GM23338 (cell line): ENCODE data around the gene JPH4. TPM values are rescaled to one million over a fixed set of nuclear protein-coding genes. Genes with fewer than 3 reads are reported as not detected.

Experiments used
- ATAC-seq: fragments of 200-7000 bp; cut with Tn5 transposase; 3 replicates; pipeline ENCODE4 v1.9.1; 2020
- DNase-seq: peaks from one replicate; pipeline ENCODE4 v3.0.0-alpha.2; 2015; ENCODE audit warnings: low spot score
- H2AFZ ChIP-seq: fragments of 200-600 bp; sonication (generic); 2 replicates; pipeline ENCODE4 v1.8.0; 2016; ENCODE audit warnings: antibody characterized with exemption, mild to moderate bottlenecking, moderate library complexity
- H3F3A ChIP-seq: fragments of 200-600 bp; sonication (generic); replicated peaks from 2 replicates; pipeline ENCODE4 v1.8.0; 2017; ENCODE audit warnings: antibody characterized with exemption, mixed run types, low read depth
- H3K27ac ChIP-seq: fragments of 200-600 bp; sonication (generic); 2 replicates; pipeline ENCODE4 v1.6.1; 2016; ENCODE audit warnings: low read depth
- H3K27me3 ChIP-seq: fragments of 200-600 bp; sonication (generic); 2 replicates; pipeline ENCODE4 v1.8.0; 2016; ENCODE audit warnings: mild to moderate bottlenecking, mixed run types, moderate library complexity; ENCODE audit not compliant: insufficient read depth
- H3K36me3 ChIP-seq: fragments of 200-600 bp; sonication (generic); 2 replicates; pipeline ENCODE4 v1.8.0; 2016; ENCODE audit warnings: mild to moderate bottlenecking; ENCODE audit not compliant: insufficient read depth
- H3K4me1 ChIP-seq: fragments of 200-600 bp; sonication (generic); 2 replicates; pipeline ENCODE4 v1.8.0; 2016; ENCODE audit warnings: mild to moderate bottlenecking, moderate library complexity; ENCODE audit not compliant: insufficient read depth
- H3K4me2 ChIP-seq: fragments of 200-600 bp; sonication (generic); 2 replicates; pipeline ENCODE4 v1.7.1; 2017; ENCODE audit warnings: mixed run types
- H3K4me3 ChIP-seq: fragments of 200-600 bp; sonication (generic); 2 replicates; pipeline ENCODE4 v1.6.1; 2016; ENCODE audit warnings: mixed run types
- H3K79me2 ChIP-seq: fragments of 200-600 bp; sonication (generic); replicated peaks from 2 replicates; pipeline ENCODE4 v1.8.0; 2017; ENCODE audit warnings: mild to moderate bottlenecking; ENCODE audit not compliant: insufficient read depth
- H3K9me2 ChIP-seq: fragments of 200-600 bp; sonication (generic); 2 replicates; pipeline ENCODE4 v1.8.0; 2017; ENCODE audit not compliant: insufficient read depth
- H4K20me1 ChIP-seq: fragments of 200-600 bp; sonication (generic); replicated peaks from 2 replicates; pipeline ENCODE4 v1.8.0; 2017; ENCODE audit warnings: mild to moderate bottlenecking; ENCODE audit not compliant: insufficient read depth
- H3K27ac Mint-ChIP-seq: 2 replicates; pipeline ENCODE4 v1.8.0; 2020; ENCODE audit warnings: inconsistent platforms, mild to moderate bottlenecking, moderate library complexity, mixed read lengths
- H3K27me3 Mint-ChIP-seq: 3 replicates; pipeline ENCODE4 v1.8.0; 2022; ENCODE audit warnings: low read depth, mild to moderate bottlenecking, moderate library complexity, mixed read lengths, inconsistent platforms; ENCODE audit not compliant: insufficient read depth, poor library complexity
- H3K36me3 Mint-ChIP-seq: 3 replicates; pipeline ENCODE4 v1.8.0; 2021; ENCODE audit warnings: low read depth, mild to moderate bottlenecking, inconsistent platforms, moderate library complexity, mixed read lengths
- H3K4me1 Mint-ChIP-seq: 3 replicates; pipeline ENCODE4 v1.8.0; 2020; ENCODE audit warnings: mild to moderate bottlenecking, inconsistent platforms, mixed read lengths
- H3K4me3 Mint-ChIP-seq: 3 replicates; pipeline ENCODE4 v1.8.0; 2021; ENCODE audit warnings: moderate library complexity, mild to moderate bottlenecking, inconsistent platforms, mixed read lengths
- H3K9me3 Mint-ChIP-seq: 3 replicates; pipeline ENCODE4 v1.8.0; 2020; ENCODE audit warnings: moderate library complexity, mild to moderate bottlenecking, inconsistent platforms, mixed read lengths
- CREB1 ChIP-seq: fragments of 250-450 bp; sonication (Bioruptor Pico); IDR thresholded peaks from 2 replicates; pipeline ENCODE4 v1.5.0; 2020; ENCODE audit warnings: low read depth, mild to moderate bottlenecking, moderate library complexity
- CTCF ChIP-seq, 2 experiments: fragments of 200-600 bp in 1 of 2; sonication (generic) in 1 of 2; conservative IDR thresholded peaks; 2 replicates each; pipeline versions ENCODE4 v1.5.1 to v1.6.1; 2016 to 2017; ENCODE audit warnings: antibody characterized with exemption in 2 of 2, low read depth in 2 of 2, mild to moderate bottlenecking in 2 of 2, moderate library complexity in 1 of 2
- ETS1 ChIP-seq: IDR thresholded peaks from 2 replicates; pipeline ENCODE4 v1.6.1; 2016; ENCODE audit warnings: antibody characterized with exemption
- EZH2 ChIP-seq: fragments of 200-600 bp; sonication (generic); IDR thresholded peaks from one replicate; pipeline ENCODE4 v1.8.0; 2017; ENCODE audit warnings: antibody characterized with exemption, mild to moderate bottlenecking, low read depth; ENCODE audit not compliant: unreplicated experiment
- EZH2phosphoT487 ChIP-seq: fragments of 200-600 bp; sonication (generic); IDR thresholded peaks from one replicate; pipeline ENCODE4 v1.8.1; 2018; ENCODE audit warnings: antibody characterized with exemption; ENCODE audit not compliant: unreplicated experiment
- JUNB ChIP-seq: IDR thresholded peaks from one replicate; pipeline ENCODE4 v1.6.1; 2016; ENCODE audit warnings: antibody characterized with exemption; ENCODE audit not compliant: unreplicated experiment
- NANOG ChIP-seq: IDR thresholded peaks from 2 replicates; pipeline ENCODE4 v1.6.1; 2016; ENCODE audit warnings: antibody characterized with exemption, borderline replicate concordance
- POLR2AphosphoS5 ChIP-seq: IDR thresholded peaks from 2 replicates; pipeline ENCODE4 v1.6.1; 2016; ENCODE audit warnings: antibody characterized with exemption, low read depth
- STAT1 ChIP-seq: IDR thresholded peaks from one replicate; pipeline ENCODE4 v1.6.1; 2016; ENCODE audit warnings: antibody characterized with exemption; ENCODE audit not compliant: unreplicated experiment
- ZNF114 ChIP-seq: fragments of 250-450 bp; sonication (Bioruptor Pico); IDR thresholded peaks from 2 replicates; pipeline ENCODE4 v1.5.0; 2020; ENCODE audit warnings: mild to moderate bottlenecking, moderate library complexity
- ZNF331 ChIP-seq: fragments of 250-450 bp; sonication (Bioruptor Pico); IDR thresholded peaks from 2 replicates; pipeline ENCODE4 v1.5.0; 2020; ENCODE audit warnings: low read depth, mild to moderate bottlenecking, moderate library complexity
- polyA plus RNA-seq: library from polyadenylated mRNA; unstranded; fragments of >200 nt; fragmentation: Nextera tagmentation; extraction: Ambion mirVana; gene quantifications from 2 replicates; pipeline ENCODE4 v1.2.1, GENCODE V29; 2016
- total RNA-seq: library from RNA; depleted of rRNA; stranded (reverse); fragments of >200 nt; shearing (Covaris generic); gene quantifications from 2 replicates; pipeline ENCODE4 v1.2.3, GENCODE V29; 2014
- TF ChIP-seq, protein P1 (sequence below): IDR thresholded peaks from one replicate; pipeline ENCODE4 v1.6.1; 2018; ENCODE audit warnings: antibody characterized with exemption; ENCODE audit not compliant: unreplicated experiment
- TF ChIP-seq, protein P2 (sequence below): fragments of 250-450 bp; sonication (Bioruptor Pico); IDR thresholded peaks from 2 replicates; pipeline ENCODE4 v1.5.0; 2020; ENCODE audit warnings: mild to moderate bottlenecking, moderate library complexity

JPH4 gene
- total and polyA plus RNA-seq, 2 experiments from 2014 or later, result 11.0 to 29.9 TPM

GRCh38 chr14:23621932-23622730 is 43.5 kb upstream of the JPH4 start:
- H3K9me2 ChIP-seq, result 0 out of 2 replicates have a peak, but pooled peaks cover 3% of the 10 kb centered on the region
- no peaks in the 10 kb centered on the region for H3K27me3 ChIP-seq
- Mint-ChIP-seq H3K27ac (no peak overlapping the region), H3K9me3 (peaks cover 51% of the 10 kb centered on the region), H3K36me3 (peaks cover 16% of the 10 kb centered on the region), H3K27me3 (peaks cover 9% of the 10 kb centered on the region), H3K4me3 (no peak overlapping the region), H3K4me1 (no peaks in the 10 kb centered on the region)
- no peaks in the 10 kb centered on the region for H3K79me2 ChIP-seq
- no peak overlapping the region for H3K4me3 ChIP-seq
- TF ChIP-seq, protein P1, sequence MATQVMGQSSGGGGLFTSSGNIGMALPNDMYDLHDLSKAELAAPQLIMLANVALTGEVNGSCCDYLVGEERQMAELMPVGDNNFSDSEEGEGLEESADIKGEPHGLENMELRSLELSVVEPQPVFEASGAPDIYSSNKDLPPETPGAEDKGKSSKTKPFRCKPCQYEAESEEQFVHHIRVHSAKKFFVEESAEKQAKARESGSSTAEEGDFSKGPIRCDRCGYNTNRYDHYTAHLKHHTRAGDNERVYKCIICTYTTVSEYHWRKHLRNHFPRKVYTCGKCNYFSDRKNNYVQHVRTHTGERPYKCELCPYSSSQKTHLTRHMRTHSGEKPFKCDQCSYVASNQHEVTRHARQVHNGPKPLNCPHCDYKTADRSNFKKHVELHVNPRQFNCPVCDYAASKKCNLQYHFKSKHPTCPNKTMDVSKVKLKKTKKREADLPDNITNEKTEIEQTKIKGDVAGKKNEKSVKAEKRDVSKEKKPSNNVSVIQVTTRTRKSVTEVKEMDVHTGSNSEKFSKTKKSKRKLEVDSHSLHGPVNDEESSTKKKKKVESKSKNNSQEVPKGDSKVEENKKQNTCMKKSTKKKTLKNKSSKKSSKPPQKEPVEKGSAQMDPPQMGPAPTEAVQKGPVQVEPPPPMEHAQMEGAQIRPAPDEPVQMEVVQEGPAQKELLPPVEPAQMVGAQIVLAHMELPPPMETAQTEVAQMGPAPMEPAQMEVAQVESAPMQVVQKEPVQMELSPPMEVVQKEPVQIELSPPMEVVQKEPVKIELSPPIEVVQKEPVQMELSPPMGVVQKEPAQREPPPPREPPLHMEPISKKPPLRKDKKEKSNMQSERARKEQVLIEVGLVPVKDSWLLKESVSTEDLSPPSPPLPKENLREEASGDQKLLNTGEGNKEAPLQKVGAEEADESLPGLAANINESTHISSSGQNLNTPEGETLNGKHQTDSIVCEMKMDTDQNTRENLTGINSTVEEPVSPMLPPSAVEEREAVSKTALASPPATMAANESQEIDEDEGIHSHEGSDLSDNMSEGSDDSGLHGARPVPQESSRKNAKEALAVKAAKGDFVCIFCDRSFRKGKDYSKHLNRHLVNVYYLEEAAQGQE, result no peak
- TF ChIP-seq CTCF (conservative IDR thresholded peaks at IDR 0.05; ENCODE audit: low read depth in 2 of 2), result no peak
- no peak for TF ChIP-seq ZNF114 (CRISPR knock-in tag)
- no peak for TF ChIP-seq ETS1
- TF ChIP-seq STAT1, result no peak
- TF ChIP-seq, protein P2, sequence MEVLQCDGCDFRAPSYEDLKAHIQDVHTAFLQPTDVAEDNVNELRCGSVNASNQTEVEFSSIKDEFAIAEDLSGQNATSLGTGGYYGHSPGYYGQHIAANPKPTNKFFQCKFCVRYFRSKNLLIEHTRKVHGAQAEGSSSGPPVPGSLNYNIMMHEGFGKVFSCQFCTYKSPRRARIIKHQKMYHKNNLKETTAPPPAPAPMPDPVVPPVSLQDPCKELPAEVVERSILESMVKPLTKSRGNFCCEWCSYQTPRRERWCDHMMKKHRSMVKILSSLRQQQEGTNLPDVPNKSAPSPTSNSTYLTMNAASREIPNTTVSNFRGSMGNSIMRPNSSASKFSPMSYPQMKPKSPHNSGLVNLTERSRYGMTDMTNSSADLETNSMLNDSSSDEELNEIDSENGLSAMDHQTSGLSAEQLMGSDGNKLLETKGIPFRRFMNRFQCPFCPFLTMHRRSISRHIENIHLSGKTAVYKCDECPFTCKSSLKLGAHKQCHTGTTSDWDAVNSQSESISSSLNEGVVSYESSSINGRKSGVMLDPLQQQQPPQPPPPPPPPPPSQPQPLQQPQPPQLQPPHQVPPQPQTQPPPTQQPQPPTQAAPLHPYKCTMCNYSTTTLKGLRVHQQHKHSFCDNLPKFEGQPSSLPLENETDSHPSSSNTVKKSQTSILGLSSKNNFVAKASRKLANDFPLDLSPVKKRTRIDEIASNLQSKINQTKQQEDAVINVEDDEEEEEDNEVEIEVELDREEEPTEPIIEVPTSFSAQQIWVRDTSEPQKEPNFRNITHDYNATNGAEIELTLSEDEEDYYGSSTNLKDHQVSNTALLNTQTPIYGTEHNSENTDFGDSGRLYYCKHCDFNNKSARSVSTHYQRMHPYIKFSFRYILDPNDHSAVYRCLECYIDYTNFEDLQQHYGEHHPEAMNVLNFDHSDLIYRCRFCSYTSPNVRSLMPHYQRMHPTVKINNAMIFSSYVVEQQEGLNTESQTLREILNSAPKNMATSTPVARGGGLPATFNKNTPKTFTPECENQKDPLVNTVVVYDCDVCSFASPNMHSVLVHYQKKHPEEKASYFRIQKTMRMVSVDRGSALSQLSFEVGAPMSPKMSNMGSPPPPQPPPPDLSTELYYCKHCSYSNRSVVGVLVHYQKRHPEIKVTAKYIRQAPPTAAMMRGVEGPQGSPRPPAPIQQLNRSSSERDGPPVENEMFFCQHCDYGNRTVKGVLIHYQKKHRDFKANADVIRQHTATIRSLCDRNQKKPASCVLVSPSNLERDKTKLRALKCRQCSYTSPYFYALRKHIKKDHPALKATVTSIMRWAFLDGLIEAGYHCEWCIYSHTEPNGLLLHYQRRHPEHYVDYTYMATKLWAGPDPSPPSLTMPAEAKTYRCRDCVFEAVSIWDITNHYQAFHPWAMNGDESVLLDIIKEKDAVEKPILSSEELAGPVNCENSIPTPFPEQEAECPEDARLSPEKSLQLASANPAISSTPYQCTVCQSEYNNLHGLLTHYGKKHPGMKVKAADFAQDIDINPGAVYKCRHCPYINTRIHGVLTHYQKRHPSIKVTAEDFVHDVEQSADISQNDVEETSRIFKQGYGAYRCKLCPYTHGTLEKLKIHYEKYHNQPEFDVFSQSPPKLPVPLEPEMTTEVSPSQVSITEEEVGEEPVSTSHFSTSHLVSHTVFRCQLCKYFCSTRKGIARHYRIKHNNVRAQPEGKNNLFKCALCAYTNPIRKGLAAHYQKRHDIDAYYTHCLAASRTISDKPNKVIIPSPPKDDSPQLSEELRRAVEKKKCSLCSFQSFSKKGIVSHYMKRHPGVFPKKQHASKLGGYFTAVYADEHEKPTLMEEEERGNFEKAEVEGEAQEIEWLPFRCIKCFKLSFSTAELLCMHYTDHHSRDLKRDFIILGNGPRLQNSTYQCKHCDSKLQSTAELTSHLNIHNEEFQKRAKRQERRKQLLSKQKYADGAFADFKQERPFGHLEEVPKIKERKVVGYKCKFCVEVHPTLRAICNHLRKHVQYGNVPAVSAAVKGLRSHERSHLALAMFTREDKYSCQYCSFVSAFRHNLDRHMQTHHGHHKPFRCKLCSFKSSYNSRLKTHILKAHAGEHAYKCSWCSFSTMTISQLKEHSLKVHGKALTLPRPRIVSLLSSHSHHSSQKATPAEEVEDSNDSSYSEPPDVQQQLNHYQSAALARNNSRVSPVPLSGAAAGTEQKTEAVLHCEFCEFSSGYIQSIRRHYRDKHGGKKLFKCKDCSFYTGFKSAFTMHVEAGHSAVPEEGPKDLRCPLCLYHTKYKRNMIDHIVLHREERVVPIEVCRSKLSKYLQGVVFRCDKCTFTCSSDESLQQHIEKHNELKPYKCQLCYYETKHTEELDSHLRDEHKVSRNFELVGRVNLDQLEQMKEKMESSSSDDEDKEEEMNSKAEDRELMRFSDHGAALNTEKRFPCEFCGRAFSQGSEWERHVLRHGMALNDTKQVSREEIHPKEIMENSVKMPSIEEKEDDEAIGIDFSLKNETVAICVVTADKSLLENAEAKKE, result no peak
- no peak for TF ChIP-seq EZH2phosphoT487
- TF ChIP-seq EZH2, result no peak
- TF ChIP-seq ZNF331 (CRISPR knock-in tag), result no peak
- TF ChIP-seq POLR2AphosphoS5, result no peak
- no peak for TF ChIP-seq JUNB
- no peak for TF ChIP-seq NANOG
- no peak for TF ChIP-seq CREB1 (CRISPR knock-in tag)
- H3K4me2 ChIP-seq, result no peak overlapping the region
- no peaks in the 10 kb centered on the region for H3F3A ChIP-seq
- no peaks in the 10 kb centered on the region for H4K20me1 ChIP-seq
- no peaks in the 10 kb centered on the region for H3K4me1 ChIP-seq
- ATAC-seq (no peak), DNase-seq (no peak)
- no peaks in the 10 kb centered on the region for H3K36me3 ChIP-seq
- H2AFZ ChIP-seq, result no peak overlapping the region
- no peak overlapping the region for H3K27ac ChIP-seq
